Cerebellar cortex (tissue), 1 donor: Measurements from ENCODE around the gene TRIM32.

Experiments
- DNase-seq: peaks from one replicate; pipeline ENCODE4 v3.0.0-alpha.2; 2015; ENCODE audit warnings: low spot score

TRIM32 gene

DNA sequence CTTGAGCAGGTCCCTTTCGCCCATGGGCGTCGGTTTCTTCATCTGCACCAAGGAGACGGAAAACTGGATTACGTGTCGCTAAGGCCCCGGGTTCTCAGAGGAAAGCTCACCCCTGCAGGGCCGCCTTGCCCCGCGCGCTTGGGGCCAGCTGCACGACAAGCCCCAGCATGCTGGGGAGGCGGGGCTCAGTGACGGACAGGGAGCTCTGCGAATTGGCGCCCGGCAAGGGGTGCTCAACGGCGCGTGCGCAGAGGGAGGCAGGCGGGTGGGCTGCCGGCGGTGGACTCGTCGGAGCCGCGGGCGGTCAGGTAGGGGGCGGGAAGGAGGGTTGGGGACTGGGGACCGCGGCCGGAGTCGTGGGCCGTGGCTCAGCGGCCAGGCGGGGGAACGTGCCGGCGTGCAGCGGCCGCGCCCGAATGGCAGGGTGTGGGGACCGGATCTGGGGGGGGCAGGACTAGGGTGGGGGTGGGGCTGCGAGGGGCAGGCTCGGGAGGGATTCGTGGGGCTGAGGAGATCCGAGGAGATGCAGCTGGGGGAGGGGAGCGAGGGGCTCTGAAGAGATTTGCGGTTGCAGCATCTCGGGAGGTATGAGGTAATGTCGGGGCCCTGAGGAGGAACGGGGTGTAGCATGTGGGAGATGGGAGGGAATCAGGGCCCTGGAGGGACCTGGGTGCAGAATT, at the start of gene TRIM32:
TSS of gene TRIM32 (plus strand) at position 232 of the 680 bp plus-strand sequence. CDS start 10,438 bp downstream, outside the sequence.
- peak; percentile 90 for DNase-seq

DNA sequence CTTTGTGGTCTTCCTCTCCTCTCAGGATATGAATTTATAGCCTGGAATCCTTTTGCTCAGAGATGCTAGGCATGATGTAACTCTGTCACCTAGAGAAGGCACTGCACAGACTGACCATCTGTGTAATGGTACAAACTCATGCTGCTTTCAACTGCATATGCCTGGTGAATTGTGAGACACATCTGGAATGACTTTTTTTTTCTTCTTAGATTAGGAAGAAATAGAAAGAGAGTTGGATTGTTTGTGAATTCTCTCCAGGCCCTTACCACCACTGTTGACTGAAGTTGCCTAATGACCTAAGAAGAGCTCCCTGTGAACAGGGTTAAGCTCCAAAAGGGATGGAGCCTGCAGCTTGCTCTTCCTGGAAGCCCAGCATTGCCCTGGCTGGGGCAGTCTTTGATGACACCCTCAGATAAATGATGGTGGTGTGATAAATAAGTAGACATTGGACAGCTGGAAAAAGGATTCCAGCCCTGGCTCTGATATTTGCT, 47.8 kb upstream of the TRIM32 start:
- no peak for DNase-seq

DNA sequence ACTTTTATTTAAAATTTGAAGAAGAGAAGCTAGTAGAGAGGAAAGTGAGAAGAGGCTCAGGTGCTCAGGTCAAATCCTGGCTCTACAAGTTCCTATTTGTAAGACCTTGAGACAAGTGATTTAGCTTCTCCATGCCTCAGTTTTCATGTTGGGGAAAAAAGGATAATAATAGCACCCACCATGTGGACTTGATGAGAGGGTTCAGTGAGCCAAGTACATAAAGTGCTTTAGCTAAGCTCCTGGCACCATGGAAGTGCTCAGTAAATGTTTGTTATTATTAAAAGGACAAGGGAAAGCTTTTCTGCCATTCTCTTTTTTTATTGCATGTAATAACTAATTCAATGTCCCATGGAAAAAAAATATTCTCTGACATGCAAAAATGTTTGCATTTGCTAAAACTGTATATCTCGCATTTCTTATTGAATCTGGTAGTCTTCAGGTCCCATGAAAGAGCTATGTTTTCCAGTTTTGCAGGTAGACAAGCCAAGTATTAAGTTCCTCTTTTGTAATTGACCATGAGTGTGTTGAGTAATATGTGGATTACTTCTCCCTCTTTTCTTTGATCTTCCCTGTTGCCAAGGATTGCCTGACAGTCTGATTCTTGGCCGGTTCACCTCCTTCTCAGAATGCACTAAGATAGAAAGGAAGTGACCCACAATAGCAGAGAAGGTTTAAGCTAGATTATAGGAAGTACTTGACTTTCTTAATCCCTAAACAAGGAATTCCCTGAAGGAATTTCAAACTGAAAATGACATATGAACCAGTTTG, 45.6 kb upstream of the TRIM32 start:
- no peak for DNase-seq

- DNase-seq: no peak
These were observed 43.4 kb upstream of the TRIM32 start for GRCh38 chr9:116643691-116644090.

DNA sequence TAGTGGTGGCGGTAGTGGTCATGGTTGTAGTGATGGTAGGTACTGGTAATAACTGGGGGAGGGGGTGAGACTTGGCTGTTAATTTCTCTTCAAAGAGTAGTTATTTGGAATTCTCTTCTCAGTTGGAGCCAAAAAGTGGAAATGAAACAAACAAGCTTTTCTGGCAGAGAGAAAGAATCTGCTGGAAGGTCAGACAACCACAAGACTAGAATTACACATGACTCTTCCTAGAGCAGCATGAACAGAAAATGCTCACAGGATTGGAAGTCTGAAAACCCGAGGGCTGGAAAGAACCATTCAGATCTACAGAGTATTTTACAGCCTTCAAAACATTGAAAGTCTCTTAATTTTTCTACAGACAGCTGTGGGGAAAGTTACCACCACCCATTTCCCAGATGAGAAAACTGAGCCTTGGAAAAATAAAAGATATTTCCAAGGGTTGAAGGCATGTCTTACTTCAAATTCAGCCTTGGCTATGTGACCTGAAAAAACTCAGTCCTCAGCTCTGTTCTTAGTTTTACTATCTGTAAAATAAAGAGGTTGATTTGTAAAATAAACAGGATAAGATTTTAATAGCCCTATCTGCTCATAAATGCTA, 42.9 kb upstream of the TRIM32 start:
- no peak for DNase-seq

GRCh38 chr9:116646661-116647514, 40.2 kb upstream of the TRIM32 start:
- DNase-seq: peak; percentile 73

GRCh38 chr9:116647515-116647809, 39.6 kb upstream of the TRIM32 start:
- no peak for DNase-seq

- DNase-seq: no peak
These were observed 33.6 kb upstream of the TRIM32 start for GRCh38 chr9:116653348-116654058.

- no peak for DNase-seq
These were observed 33.1 kb upstream of the TRIM32 start for GRCh38 chr9:116654059-116654355.

GRCh38 chr9:116656501-116656971, 30.6 kb upstream of the TRIM32 start:
- peak; percentile 69 for DNase-seq

DNA sequence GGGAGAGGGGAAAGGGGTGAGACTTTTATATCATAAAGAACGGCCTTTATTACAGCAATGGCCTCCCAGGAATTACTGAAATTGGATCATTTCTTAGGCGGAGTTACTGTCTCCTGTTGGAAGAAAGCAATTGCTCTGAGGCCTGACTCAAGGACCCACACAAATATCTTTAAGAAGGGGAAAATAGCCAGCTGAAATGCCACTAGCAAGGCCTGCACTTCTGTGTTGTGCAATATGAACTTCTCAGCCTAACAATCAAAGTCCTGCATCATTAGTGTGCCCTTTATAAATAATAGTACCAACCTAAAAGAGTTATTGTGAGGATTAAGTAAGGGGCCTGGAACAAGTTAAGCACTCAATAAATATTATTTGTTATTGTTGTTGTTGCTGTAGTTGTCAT, 30.1 kb upstream of the TRIM32 start:
- peak; percentile 12 for DNase-seq

DNA sequence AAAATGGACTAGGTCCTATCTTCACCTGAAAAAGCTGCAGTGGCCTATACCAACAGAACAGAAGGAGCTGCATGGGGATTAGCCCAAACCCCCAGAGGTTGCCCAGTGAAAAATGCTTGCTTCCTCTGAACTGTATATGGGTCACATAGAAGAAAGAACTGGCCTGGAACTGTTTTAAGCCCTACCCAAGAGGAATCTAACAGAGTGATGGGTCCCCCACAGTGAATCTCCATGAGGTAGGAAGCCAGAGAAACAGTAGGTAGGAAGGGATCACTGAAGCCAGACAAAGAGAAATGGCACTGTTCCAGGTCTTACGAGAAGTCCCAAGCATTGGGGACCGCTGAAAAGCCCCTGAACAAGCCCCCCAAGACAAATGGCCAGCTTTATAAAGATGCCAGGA, 28.8 kb upstream of the TRIM32 start:
- no peak for DNase-seq

- DNase-seq: peak; percentile 89
These were observed 25.8 kb upstream of the TRIM32 start for GRCh38 chr9:116661037-116661954.

GRCh38 chr9:116662646-116663310, 24.3 kb upstream of the TRIM32 start:
- no peak for DNase-seq

DNA sequence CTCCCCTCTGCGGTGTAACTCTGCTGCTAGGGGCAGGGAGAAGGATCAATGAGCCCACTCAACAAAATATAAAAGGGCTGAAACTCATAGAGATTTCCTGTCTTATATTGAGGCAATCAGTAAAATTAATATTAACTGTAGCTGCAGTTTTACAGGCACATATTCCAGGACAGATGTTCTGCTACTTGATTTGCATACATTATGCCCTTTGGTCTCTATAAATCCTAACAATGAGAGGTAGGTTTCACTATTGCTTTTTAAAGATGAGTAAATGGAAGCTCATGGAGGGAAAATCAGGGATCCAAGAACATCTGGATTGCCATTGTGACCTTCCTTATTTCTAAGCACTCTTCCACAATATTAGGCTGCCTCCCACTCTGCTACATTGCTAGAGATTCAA, 23.5 kb upstream of the TRIM32 start:
- DNase-seq: no peak

GRCh38 chr9:116668970-116669695, 18.0 kb upstream of the TRIM32 start:
- DNase-seq: no peak

GRCh38 chr9:116671605-116672004, 15.5 kb upstream of the TRIM32 start:
- no peak for DNase-seq

GRCh38 chr9:116673375-116673774, 13.7 kb upstream of the TRIM32 start:
- no peak for DNase-seq
